ENCODE results near the gene EMILIN3.

The EMILIN3 gene

GRCh38 chr20:41379551-41379950 is 12.9 kb upstream of the EMILIN3 start:
- no peak for DNase-seq (ENCODE audit: low read depth)
- TF ChIP-seq, protein P1, sequence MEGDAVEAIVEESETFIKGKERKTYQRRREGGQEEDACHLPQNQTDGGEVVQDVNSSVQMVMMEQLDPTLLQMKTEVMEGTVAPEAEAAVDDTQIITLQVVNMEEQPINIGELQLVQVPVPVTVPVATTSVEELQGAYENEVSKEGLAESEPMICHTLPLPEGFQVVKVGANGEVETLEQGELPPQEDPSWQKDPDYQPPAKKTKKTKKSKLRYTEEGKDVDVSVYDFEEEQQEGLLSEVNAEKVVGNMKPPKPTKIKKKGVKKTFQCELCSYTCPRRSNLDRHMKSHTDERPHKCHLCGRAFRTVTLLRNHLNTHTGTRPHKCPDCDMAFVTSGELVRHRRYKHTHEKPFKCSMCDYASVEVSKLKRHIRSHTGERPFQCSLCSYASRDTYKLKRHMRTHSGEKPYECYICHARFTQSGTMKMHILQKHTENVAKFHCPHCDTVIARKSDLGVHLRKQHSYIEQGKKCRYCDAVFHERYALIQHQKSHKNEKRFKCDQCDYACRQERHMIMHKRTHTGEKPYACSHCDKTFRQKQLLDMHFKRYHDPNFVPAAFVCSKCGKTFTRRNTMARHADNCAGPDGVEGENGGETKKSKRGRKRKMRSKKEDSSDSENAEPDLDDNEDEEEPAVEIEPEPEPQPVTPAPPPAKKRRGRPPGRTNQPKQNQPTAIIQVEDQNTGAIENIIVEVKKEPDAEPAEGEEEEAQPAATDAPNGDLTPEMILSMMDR (IDR thresholded peaks at IDR 0.05; ENCODE audit: low read depth, low read length, missing control alignments) = no peak
- H3K4me3 ChIP-seq (ENCODE audit: low read depth, low read length) = no peak overlapping the region

DNA sequence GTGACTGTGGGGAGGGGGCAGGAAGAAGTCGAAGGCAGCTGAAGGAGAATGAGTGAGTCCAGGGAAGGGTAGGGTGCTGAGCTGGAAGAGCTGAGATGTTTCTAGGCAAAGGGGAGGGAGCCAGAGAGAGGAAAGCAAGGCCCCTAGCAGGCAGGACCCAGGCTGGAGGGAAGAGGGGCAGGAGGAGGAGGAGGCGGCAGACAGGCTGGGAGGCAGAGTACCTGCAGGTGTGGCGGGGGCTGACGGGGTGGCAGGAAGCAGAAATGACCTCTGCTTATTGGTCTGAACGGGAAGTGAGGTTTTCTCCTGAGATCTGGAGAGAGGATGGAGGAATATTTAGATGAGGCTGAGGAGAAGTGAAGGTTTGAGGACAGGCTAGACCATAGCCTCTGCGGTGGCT is 10.7 kb upstream of the EMILIN3 start:
- no peak for DNase-seq (ENCODE audit: low read depth)
- TF ChIP-seq, protein P1 (IDR thresholded peaks at IDR 0.05; ENCODE audit: low read depth, low read length, missing control alignments) = no peak

GRCh38 chr20:41376349-41376748 is 9.7 kb upstream of the EMILIN3 start:
- no peak overlapping the region for H3K4me3 ChIP-seq (ENCODE audit: low read depth, low read length)
- TF ChIP-seq, protein P1 (IDR thresholded peaks at IDR 0.05; ENCODE audit: low read depth, low read length, missing control alignments) = no peak
- no peak for DNase-seq (ENCODE audit: low read depth)

More for the DNA sequence above, 10.7 kb upstream of the EMILIN3 start:
- no peak overlapping the region for H3K4me3 ChIP-seq (ENCODE audit: low read depth, low read length)

- H3K4me3 ChIP-seq (ENCODE audit: low read depth, low read length) = no peak overlapping the region
- TF ChIP-seq, protein P1 (IDR thresholded peaks at IDR 0.05; ENCODE audit: low read depth, low read length, missing control alignments) = no peak
- no peak for DNase-seq (ENCODE audit: low read depth)
Measured at GRCh38 chr20:41375846-41376245, 9.2 kb upstream of the EMILIN3 start.

- TF ChIP-seq, protein P1 (IDR thresholded peaks at IDR 0.05; ENCODE audit: low read depth, low read length, missing control alignments) = no peak
- no peak overlapping the region for H3K4me3 ChIP-seq (ENCODE audit: low read depth, low read length)
- no peak for DNase-seq (ENCODE audit: low read depth)
Measured at GRCh38 chr20:41373931-41374920, 7.6 kb upstream of the EMILIN3 start.

GRCh38 chr20:41373251-41373783 is 6.7 kb upstream of the EMILIN3 start:
- no peak overlapping the region for H3K4me3 ChIP-seq (ENCODE audit: low read depth, low read length)
- TF ChIP-seq, protein P1 (IDR thresholded peaks at IDR 0.05; ENCODE audit: low read depth, low read length, missing control alignments) = no peak
- DNase-seq (ENCODE audit: low read depth) = no peak
